ENCODE measurements around the gene ABHD15.

Gene ABHD15

DNA sequence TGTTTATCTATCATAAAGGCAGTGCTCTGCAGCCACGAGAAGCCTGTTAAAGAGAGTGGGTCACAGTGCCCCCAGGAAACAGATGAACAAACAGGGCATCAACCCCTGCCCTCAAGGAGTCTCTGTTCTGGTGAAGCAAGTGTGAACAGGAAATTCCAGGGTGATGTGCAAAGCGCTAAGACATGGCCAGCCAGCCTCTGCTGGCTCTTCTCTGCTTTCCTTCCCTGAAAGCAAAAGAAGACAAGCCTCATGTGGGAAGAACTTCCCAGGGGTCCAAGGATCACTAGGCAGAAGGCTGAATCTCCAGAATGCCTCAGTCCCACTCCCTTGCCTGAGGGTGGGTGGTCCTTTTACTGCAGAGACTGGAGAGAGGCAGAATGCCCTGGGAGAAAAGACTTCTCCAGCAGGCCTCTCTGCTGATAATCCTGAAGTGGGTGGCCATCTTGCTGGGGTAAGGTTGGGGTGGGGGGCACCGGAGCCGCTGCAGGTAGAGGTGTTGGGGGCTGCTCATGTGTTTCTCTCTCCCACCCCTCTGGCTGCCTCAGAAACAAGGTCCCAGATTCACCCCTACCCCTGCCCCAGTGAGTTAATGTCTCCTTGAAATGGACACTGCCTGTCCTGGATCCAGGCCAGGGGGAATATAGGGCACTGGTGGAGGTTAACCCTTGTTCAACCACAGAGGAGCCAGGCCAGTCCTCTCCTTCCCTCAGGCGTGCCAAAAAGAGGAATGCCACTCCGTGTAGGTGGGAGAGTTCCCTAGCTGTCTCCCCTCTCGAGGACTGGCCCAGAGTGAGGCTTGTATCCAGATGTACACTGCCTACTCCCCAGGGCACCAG is 28.5 kb upstream of the ABHD15 start:
- no peak for DNase-seq

DNA sequence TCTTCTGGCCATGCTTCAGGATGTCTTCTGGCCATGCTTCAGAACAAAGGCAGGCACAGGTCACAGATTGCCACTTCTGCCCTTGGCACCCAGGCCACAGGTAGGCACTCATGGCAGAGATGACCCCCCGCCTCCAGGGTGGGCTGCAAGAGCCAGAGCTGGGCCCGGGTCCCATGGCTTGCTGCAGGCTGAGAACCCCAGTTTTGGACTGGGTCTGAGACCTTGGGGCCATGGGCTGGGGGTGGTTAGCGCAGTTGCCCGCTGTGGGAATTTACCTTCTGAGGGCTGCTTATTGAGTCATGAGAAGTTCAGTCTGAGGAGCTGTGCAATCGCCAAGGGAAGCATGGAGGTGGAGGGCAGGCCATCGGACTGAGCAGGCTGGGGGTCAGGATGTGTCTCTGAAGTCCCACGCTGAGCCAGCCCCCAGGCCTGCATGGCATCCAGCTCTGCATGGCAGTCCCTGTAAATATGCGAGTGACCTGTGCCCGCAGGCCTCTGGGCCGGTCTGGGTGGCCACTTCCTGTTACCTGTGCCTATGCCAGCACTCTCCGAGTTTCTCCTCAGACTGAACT is 27.8 kb upstream of the ABHD15 start:
- DNase-seq: no peak

DNA sequence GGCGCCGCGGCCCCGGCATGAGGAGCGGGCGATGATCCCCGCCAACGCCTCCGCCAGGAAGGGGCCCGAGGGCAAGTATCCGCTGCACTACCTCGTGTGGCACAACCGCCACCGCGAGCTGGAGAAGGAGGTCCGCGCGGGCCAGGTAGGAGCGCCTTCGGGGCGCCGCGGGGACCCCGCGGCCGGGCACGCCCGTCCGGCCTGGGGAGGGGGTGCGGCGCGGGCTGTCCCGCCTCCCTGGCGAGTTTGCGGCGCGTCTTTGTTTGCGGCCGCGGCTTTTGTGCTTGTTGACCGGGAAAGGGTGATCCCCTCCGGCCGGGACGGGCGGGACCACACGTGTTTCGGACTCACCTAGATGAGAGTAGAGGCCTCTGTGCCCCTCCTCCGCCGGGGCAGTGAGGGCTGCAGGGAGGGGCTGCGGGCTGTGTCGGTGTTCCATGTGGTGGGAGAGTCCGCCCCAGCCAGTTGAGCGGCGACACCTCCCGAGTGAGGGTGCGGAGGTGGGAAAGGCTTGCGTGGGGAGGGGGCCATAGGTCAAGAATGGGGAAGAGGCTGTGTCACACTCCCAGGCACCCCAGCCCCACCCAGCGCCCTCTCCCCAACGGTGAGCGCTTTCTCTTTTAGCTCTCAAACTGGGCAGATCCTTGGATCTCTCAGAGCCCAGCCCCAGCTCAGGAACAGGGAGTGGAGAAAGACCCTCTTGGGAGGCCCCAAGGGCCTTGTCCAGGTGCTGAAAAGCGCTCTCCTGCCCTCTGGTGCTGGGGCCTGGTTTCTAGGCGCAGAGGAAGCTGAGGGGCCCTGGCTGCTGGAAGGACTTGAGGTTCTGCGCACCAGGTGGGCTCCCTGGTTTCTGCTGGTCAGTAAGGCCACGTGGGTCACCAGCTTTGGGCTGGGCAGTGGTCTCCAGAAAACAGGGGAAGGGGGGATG is 27.0 kb upstream of the ABHD15 start:
- peak in 3 of 56 donors; percentile 22 to 46 (median 26) for DNase-seq

DNA sequence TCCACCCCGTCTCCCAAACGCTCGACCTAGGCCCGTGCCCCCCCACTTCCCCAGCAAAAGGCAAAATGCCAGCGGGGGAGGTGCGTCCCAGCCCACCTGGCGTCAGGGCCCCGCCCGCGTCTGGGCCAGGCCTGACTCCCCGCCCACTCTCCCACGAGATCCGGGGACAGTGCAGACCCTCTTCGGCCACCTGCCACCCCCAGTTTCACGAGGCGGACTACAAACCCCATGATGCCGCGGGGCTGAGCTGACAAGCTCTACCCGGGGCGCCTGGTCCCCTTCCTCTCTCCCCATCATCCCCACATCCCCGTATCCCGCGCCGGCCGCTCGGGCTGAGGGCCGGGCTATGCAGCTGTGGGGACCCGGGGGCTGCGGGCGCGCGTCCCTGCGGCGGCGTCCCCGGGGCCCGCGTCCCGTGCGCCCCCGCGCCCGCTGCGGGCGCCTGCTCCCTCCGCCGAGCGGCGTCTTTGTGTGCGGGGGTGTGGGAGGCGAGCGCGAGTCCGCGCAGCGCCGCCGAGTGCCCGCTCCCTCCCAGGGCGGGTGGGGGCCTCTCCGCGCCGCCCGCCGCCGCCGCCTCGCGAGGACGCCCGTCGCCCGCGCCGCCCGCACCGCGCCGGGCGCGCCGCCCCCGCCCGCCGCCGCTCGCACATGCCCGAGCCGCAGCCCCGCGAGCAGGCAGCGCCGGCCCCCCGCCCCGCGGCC is 26.2 kb upstream of the ABHD15 start, which contains the start of gene ANKRD13B:
Gene ANKRD13B, plus strand, starts transcription at position 283 of the 702 bp plus-strand sequence. CDS start 490 bp downstream, outside the sequence.
- peak in 48 of 56 donors; percentile 28 to 83 (median 62) for DNase-seq

DNA sequence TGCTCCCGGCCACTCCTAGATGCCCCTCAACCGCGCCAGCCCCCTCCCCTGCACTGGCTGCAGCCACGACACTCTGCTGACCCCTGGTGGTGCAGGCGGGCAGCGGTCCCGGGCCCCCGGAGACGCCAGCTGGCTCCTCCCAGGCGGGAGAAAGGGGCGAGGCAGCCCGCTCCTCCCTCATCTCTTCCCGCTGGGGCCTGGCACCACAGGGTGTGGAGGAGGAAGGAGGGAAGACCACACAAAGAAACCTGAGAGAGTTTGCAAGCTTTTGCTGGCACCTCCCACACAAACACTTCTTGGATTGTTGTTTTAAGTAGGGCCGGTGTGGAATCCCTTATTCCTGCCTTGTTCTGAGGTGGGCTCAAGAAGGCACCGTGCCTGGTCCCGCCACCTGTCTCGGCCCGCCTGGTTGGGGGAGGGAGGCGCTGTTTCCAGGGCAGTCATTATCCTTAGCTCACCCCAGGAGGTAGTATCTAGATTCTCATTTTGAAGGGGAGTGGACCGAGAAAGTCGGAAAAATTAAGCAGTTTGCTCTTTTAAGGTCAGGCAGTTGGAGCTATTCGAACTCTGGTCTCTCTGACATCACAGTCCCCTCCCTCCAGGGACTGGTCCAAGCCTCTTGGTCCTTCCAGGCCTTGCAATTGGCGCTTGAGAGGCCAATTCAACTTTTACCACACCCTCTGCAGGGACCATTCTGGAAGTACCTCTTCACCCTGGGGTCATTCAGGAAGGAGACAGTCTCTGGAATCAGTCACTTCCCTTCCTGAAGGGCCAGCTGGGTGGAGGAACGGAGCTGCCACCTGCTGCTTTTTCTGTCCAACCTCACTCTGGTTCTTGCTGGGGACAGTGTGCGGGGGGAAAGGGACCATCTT is 25.1 kb upstream of the ABHD15 start:
- peak in 55 of 56 donors; percentile 51 to 94 (median 85) for DNase-seq

DNA sequence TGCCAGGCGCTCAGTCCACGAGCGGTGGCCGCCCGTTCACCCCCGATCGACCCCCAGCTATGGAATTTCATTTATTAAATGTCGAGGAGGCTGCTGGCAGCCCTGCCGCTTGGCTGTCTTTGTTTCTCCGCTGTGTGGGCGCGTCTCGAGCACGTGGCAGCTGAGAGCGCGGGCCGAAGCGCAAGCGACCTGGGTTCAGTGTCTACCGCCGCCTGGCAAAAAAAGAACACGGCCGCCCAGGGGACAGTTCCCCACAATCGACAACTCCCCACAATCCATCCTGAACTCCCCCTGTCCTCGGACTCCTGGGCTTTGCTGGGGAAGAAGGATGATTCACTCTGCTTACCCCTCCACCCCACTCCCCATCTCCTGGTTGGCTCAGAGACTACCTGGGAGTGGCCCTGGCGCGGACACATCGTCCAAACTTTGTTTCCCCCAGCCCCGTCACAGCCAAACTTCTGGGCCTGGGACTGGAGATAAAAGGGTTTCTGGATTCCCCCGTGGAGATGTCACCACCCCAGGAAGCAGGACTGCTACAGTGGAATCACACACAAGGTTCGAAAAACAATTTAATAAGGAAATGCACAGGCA is 24.4 kb upstream of the ABHD15 start:
- peak in 26 of 56 donors; percentile 35 to 75 (median 58) for DNase-seq

DNA sequence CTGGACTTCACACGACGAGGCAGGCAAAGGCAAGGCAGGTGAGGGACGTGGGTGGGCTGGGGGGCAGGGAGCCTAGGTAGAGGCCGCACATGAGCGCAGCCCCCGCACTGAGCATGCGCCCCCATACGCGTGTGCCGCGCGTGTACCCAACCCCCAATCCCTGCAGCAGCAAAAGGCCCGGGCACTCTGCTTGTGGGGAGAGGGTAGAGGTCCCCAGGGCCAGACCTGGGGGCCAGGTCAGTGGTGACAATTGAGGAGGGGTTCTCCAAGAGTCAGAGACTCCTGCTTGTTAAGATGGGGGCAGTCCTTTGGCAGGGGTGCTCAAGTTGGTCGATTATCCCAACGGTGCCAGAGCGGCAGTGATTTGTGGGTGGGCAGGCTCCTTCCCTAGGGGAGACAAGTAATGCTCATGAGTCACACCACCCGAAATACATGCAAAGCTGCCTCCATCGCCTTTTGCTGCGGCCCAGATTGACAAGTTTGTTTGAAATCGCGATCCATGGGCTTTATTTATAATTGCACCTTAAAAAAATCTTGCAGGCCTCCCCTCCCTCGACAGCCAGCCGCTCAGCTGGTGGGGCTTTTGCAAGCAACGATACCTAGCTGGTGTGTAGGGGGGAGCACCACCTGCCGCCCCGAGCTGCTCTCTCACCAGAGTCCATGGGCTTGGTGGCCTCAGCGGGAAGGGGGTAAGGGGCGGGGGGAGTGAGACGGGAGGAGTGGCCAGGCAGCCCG is 23.7 kb upstream of the ABHD15 start:
- DNase-seq: peak in 30 of 56 donors; percentile 39 to 79 (median 63)

DNA sequence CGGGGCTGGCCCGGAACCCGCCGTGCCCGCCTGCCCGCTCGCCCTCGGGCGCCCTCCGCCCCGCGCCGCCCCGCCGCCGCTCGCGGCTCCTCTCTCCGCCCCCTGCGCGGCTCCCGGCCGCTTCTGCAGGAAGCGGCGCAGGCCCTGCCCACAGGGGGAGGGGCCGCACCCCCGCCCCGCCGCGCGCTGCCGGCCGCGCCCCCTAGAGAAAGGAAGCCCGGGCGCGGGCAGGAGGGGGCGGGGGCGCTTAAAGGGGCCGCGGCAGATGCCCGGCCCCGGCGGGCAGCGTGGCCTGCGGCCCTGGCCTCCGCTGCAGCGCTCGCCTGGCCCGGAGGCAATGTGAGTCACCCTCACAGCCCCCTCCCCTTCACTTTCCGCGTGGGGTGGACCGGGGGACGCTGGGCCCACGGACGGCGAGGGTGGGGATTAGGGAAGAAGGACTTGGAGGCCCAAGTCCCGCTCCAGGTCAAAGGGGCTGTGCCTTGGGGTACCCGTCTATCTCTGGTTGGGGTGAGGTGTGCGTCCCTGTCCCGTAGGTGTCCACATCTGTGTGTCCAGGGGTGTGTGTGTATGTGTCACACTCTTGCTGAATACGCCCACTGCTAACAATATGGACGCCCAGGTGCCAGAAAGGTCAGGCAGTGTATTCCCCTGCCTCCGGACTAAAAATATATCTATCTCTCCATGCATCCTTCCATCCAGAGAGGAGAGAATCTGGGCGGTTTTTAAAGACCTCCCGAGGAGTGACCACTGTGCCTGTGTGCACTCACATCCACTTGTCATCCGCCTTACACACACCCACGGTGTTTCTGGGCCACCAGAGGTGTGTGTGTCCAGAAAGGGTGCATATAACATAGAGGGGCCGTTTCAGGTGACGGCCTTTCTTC is 22.9 kb upstream of the ABHD15 start, which contains the start of gene GIT1:
Gene GIT1, minus strand, starts transcription at position 125 of the 887 bp plus-strand sequence. CDS start 270 bp downstream, outside the sequence.
- DNase-seq: peak in 53 of 56 donors; percentile 41 to 93 (median 74)

DNA sequence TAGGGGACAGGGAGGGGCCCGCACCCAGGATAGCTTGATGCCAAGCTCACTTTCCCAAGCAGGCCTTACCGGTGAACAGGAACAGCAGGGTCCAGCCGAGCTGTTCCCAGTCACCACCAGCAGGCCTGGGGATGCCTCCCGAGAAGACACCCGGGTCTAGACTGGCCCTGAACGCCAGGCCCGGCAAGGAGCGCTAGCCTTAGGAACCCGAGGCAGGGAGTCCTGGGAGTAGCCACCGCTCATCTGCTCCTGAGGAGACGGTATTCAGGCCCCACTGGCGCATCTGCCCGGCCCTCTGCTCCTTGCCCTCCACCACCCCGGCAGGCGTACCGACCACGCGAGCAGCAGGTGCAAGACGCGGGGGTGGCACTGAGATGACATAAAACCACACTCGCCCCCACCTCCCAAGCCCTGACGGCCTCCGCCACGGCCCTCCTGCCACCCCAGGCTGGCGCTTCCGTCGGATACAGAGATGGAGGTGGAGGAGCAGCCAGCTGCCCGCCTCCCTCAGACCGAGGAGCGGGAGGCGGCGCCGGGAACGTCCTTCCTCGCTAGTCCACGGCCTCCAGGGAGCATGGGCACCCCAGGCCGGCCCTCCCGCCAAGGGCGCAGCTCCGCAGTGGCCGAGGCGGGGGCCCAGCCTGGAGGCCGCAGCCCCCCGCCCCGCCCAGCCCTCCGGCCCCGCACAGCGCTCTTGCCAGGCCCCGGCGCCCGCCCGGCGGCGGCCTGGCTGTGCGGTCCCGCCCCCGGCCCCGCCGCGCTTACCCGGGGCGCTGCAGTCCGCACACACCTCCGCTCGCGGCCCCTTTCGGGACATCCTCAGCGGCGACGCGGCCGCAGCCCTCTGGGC is 21.9 kb upstream of the ABHD15 start:
- peak in 25 of 56 donors; percentile 12 to 64 (median 43) for DNase-seq

DNA sequence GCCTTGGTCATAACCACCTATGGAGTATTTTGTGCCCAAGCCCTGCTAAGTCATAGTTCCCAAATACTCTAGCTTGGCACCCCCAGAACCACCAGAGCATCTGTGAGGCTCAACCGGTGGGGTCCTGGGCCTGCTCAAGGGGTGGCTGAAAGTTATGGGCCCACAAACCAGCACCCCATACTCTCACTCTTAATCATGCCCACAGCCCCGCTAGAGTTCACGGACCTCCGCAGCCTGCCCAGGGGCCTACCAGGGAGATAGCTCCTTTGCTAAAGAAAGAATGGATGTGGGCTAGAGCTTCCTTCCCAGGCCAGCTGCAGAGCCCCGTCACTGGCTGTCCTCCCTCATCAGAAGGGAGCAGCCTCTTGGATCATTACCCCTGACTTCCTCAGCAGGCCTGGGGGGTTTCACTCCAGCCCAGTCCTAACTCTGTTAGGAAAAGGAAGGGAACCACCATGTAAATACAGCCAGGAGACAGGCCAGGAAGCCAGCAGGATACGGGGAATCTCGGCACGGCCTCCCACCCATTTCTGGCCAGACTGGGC is 21.3 kb upstream of the ABHD15 start:
- DNase-seq: no peak

DNA sequence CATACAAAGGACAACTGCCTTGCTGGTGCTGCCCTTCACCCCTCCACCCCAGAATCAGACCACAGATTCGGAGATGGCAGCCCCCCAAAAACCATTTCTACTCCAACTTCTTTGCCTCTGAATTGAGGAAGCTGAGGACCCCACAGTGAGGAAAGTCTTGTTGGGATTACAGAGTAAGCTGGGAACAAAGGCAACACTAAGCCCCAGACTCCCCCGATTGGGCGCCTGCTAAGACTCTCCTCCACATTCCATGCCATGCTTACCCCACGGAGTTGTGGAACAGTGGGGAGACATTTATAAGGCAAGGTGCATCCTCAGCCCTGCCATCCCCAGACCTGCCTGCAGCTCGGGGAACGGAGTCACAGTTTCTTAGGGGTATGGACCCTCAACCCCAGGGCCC is 20.8 kb upstream of the ABHD15 start:
- DNase-seq: no peak

DNA sequence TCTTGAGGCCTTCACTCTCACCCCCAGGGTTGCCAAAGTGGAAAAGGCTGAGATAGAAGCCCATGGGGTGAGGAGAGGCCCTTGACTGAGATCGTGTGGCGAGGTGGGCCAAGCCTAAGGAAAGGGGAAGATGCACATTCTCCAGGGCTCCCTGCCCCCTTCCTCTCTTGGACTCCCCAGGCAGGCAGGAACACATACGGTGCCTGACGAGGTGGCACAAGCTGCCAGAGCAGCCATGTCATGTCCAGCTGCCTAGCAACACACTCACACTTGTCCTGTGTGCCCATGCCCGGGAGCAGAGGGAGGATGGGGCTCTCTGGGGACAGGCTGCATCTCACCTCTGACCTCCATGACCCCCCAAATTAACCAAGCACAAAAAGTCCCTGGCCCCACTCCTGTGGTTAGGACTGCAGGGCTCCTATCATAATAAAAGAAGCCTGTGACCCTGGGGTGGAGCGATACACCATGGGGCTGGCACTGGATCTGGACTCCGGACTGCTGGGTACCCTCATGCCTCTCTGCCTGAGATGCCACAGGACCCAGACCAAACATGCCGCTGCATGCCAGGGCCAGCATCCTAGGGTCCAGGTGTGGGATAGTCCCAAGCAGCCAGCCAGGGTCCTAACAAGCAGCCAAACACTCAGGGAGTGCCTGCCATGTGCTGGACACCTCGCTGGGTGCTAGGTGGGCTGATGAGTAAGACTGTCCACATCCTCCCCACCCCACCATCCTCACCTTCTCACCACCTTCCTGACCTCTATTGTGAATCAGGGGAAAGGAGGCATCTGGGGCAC is 20.0 kb upstream of the ABHD15 start:
- DNase-seq: peak in 2 of 56 donors; percentile 14 to 42

DNA sequence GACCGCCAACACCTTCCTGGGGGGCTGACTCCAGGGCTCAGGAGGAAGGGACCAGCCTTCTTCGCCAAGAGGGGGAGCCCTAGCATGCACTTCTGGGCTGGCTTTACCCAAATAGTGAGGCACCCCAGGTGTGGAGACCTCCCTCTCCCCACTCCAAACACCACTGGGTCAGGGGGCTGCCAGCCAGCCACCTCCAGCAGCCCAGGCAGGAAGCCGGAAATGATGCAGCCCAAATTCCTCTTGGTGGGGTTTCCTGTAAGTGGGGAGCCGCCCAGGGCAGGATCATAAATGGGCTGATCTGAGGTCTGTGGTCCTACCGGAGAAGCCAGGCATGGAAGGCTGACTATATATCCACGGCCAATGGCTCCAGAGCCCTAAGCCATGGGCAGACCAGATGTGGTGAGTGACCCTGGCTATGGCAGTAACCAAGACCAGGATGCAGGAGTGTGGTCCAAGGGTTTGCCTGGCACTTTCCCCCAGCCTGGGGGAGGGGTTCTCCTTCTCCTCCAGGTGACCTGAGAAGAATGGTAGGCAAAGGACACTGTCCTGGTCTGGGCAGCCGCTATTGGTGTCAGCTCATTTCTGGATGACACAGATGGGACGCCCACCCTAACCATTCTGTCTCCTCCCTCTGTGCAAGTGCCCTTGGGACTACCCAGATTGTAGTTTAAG is 18.4 kb upstream of the ABHD15 start:
- DNase-seq: peak in 1 of 56 donors; percentile 20

DNA sequence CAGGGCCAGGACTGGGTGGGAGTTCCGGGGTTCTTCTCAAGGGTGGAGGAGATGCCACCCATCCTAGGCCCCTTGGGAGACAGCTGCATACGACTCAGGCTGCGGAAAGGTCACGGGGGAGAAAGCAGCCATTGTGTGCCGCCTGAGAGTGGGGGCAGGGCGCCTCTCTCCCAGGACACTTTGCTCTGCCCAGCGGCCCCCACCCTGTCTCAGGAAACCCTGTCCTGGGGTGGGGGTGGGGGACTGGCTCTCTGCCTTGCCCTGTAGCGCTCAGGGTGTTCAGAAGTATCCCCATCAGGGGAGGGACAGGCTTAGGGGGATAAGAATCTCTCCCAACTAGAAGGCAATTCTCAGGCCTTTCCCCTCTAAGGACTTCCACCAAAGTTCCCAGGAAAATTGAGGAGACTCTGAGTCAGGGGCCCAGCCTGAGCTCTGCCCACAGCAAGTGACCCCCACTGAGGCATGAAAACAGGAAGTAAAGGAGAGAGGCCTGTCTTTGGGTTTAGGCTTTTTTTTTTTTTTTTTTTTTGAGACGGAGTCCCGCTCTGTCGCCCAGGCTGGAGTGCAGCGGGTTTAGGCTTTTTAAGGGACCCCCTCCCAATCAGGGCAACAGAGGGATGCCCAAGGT is 17.7 kb upstream of the ABHD15 start:
- DNase-seq: peak in 51 of 56 donors; percentile 25 to 90 (median 72)

All from nucleus accumbens (tissue), 56 donors.